Gastrocnemius medialis (tissue), 4 donors: Measurements from ENCODE around the gene SNORC. TPM values are rescaled to one million over a fixed set of nuclear protein-coding genes. Genes with fewer than 3 reads are reported as not detected.

Experiments
- ATAC-seq, 2 donors: fragments of 150-250 bp; one replicate each; pipeline ENCODE4 v1.9.1; 2016
- DNase-seq, 2 donors: peaks; one replicate each; pipeline ENCODE4 v3.0.0-alpha.2; 2019
- H3K27ac ChIP-seq, 4 donors: fragments of 200-600 bp; sonication (generic); 1 replicate in 1 of 4; 2 replicates in 3 of 4; pipeline ENCODE4 v1.5.1; 2016 to 2018; ENCODE audit warnings: mild to moderate bottlenecking in 2 of 4, moderate library complexity in 1 of 4
- H3K27me3 ChIP-seq, 3 donors: fragments of 200-600 bp; sonication (generic) in 2 of 3; 1 replicate in 1 of 3; 2 replicates in 2 of 3; pipeline versions ENCODE4 v1.5.1 to v1.6.0; 2016 to 2019; ENCODE audit warnings: mild to moderate bottlenecking in 1 of 3, moderate library complexity in 1 of 3
- H3K36me3 ChIP-seq, 2 donors: fragments of 200-600 bp; sonication (generic) in 1 of 2; one replicate each; pipeline ENCODE4 v1.5.1; 2017 to 2018
- H3K4me1 ChIP-seq, 2 donors: fragments of 200-600 bp; sonication (generic) in 1 of 2; one replicate each; pipeline ENCODE4 v1.5.1; 2016 to 2017; ENCODE audit warnings: mild to moderate bottlenecking in 2 of 2
- H3K4me3 ChIP-seq, 4 donors: fragments of 200-600 bp; sonication (generic) in 3 of 4; 1 replicate in 1 of 4; 2 replicates in 3 of 4; pipeline ENCODE4 v1.5.1; 2016 to 2019; ENCODE audit warnings: mild to moderate bottlenecking in 2 of 4
- H3K9me3 ChIP-seq, 3 donors: fragments of 200-600 bp; sonication (generic) in 2 of 3; 1 replicate in 1 of 3; 2 replicates in 2 of 3; pipeline ENCODE4 v1.5.1; 2016 to 2019
- POLR2A ChIP-seq, 2 donors: fragments of 450-650 bp; IDR thresholded peaks; one replicate each; pipeline ENCODE4 v1.6.1; 2017; ENCODE audit warnings: antibody characterized with exemption in 2 of 2, mild to moderate bottlenecking in 2 of 2, moderate library complexity in 2 of 2
- in situ Hi-C, 4 donors: fragments of 200-750 bp; cut with MboI; loops; one replicate each; pipeline versions ENCODE4 v1.15.0 to v1.8.0; 2017; ENCODE audit warnings: low sequenced_read_pairs in 4 of 4
- intact Hi-C: fragments of 100-400 bp; cut with DNase I; formaldehyde crosslinking; loops from one replicate; pipeline ENCODE4 v1.15.1; 2023; ENCODE audit warnings: low total_unique reads
- total RNA-seq, 4 donors: library from RNA; depleted of rRNA; stranded (reverse); fragments of >200 nt; gene quantifications; one replicate each; pipeline versions ENCODE4 v1.1.0 to v1.2.3, GENCODE V29; 2016
- TF ChIP-seq, protein P1 (sequence below), 5 experiments: fragments of 450-650 bp in 3 of 5; fragments of 200-600 bp in 2 of 5; sonication (generic) in 2 of 5; IDR thresholded peaks in 4 of 5; conservative IDR thresholded peaks in 1 of 5; 1 replicate in 4 of 5; 2 replicates in 1 of 5; pipeline ENCODE4 v1.5.1; 2016 to 2019; ENCODE audit warnings: antibody characterized with exemption in 5 of 5, mild to moderate bottlenecking in 3 of 5, moderate library complexity in 3 of 5

The SNORC gene
- 1 to 10 TPM in 2 of 4 donors, under 1 TPM in 2; 0.12 to 4.1 (median 1.1) TPM for total RNA-seq

DNA sequence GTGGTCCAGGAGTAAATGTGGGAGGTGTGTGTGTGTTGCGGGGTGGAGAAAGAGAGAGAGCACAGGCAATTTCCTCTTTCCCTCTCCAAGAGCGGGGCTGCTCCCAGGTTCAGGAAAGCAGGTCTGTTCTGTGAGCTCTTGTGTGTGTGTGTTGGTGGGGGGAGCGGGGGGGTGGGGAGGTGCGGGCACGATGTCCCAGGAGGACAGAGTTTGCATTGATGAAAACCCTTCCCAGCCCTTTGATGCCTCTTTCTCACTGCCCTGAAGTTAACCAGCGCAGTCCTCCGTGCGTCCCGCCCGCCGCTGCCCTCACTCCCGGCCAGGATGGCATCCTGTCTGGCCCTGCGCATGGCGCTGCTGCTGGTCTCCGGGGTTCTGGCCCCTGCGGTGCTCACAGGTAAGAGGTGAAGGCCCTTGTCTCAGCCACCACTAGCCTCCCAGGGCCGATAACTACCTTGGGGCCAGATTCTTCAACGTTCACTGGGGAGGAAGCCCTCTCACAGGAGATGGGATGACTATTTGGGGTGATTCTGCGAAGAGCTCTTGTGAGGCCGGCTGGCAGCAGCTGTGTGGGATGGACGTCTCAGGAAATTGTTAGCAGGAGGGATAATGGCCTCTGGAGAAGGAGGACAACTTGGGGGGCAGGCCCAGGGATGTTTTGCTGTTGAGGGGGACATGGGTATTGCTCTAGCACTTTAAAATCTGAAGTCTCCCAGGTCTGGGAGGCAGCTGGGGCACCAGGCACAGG lies at the start of gene SNORC:
Gene SNORC (plus strand): TSS at position 247 of the 748 bp plus-strand sequence. CDS start 78 bp downstream, at position 325.
- ATAC-seq (no peak), DNase-seq (no peak)
- Histone ChIP-seq H3K36me3 (no peaks in the 10 kb centered on the region), H3K27ac (no peak within 1 kb of the TSS), H3K4me1 (no peaks in the 10 kb centered on the region), H3K9me3 (no peaks in the 10 kb centered on the region), H3K4me3 (no peak within 1 kb of the TSS), H3K27me3 (no peaks in the 10 kb centered on the region)
- TF ChIP-seq POLR2A (IDR thresholded peaks at IDR 0.05) = no peak
- TF ChIP-seq, protein P1, sequence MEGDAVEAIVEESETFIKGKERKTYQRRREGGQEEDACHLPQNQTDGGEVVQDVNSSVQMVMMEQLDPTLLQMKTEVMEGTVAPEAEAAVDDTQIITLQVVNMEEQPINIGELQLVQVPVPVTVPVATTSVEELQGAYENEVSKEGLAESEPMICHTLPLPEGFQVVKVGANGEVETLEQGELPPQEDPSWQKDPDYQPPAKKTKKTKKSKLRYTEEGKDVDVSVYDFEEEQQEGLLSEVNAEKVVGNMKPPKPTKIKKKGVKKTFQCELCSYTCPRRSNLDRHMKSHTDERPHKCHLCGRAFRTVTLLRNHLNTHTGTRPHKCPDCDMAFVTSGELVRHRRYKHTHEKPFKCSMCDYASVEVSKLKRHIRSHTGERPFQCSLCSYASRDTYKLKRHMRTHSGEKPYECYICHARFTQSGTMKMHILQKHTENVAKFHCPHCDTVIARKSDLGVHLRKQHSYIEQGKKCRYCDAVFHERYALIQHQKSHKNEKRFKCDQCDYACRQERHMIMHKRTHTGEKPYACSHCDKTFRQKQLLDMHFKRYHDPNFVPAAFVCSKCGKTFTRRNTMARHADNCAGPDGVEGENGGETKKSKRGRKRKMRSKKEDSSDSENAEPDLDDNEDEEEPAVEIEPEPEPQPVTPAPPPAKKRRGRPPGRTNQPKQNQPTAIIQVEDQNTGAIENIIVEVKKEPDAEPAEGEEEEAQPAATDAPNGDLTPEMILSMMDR (IDR thresholded peaks at IDR 0.05 in 4 of 5, conservative IDR thresholded peaks at IDR 0.05 in 1 of 5) = no peak
- intact Hi-C loops (no loop called here), in situ Hi-C loops (loop anchor here in 1 of 4 donors (25.0 kb wide), 1 partner anchor 258 kb away; no protein-coding TSS in a partner anchor)

DNA sequence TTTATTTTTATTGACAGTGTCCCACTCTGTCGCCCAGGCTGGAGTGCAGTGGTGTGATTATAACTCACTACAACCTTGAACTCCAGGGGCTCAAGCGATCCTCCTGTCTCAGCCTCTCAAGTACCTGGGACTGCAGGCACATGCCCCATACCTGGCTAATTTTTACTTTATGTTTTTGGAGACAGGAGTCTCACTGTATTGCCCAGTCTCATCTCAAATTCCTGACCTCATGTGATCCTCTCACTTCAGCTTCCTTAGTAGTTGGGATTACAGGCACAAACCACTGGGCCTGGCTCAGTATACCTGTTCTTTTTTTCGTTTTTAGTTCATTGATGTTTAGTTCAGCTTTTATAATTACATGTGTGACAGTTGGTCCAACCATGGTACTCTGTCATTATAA lies 40.1 kb upstream of the SNORC start:
- in situ Hi-C loops = no loop called here
- Histone ChIP-seq H3K36me3 (peaks cover 0 to 68% of the 10 kb centered on the region in 2 donors), H3K4me3 (no peak overlapping the region), H3K27me3 (no peaks in the 10 kb centered on the region), H3K4me1 (no peaks in the 10 kb centered on the region), H3K27ac (no peak overlapping the region), H3K9me3 (no peaks in the 10 kb centered on the region)
- no peak for TF ChIP-seq POLR2A (IDR thresholded peaks at IDR 0.05)
- TF ChIP-seq, protein P1 (IDR thresholded peaks at IDR 0.05 in 4 of 5, conservative IDR thresholded peaks at IDR 0.05 in 1 of 5) = no peak
- no peak for ATAC-seq
- intact Hi-C loops = no loop called here
- DNase-seq = no peak

DNA sequence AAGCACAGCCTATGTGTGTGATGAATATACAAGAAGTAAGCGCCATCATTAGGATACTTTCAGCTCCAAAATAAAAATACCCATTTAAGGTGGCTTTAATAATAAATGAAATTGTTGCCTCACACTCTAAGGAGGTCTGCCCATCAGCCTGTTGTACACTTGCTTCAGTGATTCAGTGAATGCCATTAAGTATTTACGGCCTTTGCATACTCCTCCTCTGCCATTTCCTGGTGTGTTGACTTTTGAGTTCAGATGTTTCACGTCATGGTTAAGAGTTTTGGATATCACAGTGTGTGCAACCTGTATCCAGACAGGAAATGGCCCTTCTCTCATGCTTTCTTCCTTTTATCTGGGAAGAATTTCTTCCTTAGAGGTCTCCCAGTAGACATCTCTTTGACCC lies 38.6 kb upstream of the SNORC start:
- Histone ChIP-seq H3K9me3 (no peaks in the 10 kb centered on the region), H3K36me3 (peaks cover 0 to 70% of the 10 kb centered on the region in 2 donors), H3K4me1 (peaks cover 3 to 4% of the 10 kb centered on the region in 2 donors), H3K27ac (no peak overlapping the region), H3K4me3 (no peak overlapping the region), H3K27me3 (no peaks in the 10 kb centered on the region)
- intact Hi-C loops (no loop called here), in situ Hi-C loops (no loop called here)
- DNase-seq (no peak), ATAC-seq (no peak)
- TF ChIP-seq, protein P1 (IDR thresholded peaks at IDR 0.05 in 4 of 5, conservative IDR thresholded peaks at IDR 0.05 in 1 of 5) = no peak
- TF ChIP-seq POLR2A (IDR thresholded peaks at IDR 0.05) = no peak

DNA sequence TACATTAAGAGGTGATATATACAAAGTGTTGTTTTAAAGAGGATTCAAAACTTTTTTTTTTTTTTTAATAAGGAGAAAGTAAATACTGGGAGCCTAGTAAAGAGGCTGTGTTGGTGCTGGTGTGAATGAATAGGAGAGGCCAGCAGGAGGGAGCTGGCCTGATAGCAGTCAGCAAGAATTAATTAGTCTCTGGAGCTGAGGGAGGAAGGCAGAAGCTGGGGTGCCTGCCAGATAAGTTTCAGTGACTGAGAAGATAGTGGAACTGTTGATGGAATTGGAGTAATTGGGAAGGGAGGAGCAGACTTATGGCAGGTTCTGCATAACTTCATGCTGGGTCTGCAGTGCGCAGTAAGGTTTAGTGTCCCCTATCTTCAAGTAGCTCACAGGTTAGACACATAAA lies 36.2 kb upstream of the SNORC start:
- peaks cover 8 to 14% of the 10 kb centered on the region in 2 donors for H3K4me1 ChIP-seq
- no peaks in the 10 kb centered on the region for H3K27me3 ChIP-seq
- H3K9me3 ChIP-seq = no peaks in the 10 kb centered on the region
- intact Hi-C loops (no loop called here), in situ Hi-C loops (no loop called here)
- ATAC-seq = no peak
- peaks cover 0 to 65% of the 10 kb centered on the region in 2 donors for H3K36me3 ChIP-seq
- H3K4me3 ChIP-seq = no peak overlapping the region
- DNase-seq = no peak
- no peak overlapping the region for H3K27ac ChIP-seq
- TF ChIP-seq, protein P1 (IDR thresholded peaks at IDR 0.05 in 4 of 5, conservative IDR thresholded peaks at IDR 0.05 in 1 of 5) = no peak
- no peak for TF ChIP-seq POLR2A (IDR thresholded peaks at IDR 0.05)
